ENCODE data around the gene EID3. TPM values are rescaled to one million over a fixed set of nuclear protein-coding genes. Genes with fewer than 3 reads are reported as not detected.

EID3 gene
- total and polyA plus RNA-seq, 9 of the 15 experiments (the other 6 are each of a cell fraction or from before 2014, with no cell fraction given) = 0.07 to 3.5 (median 0.42) TPM

DNA sequence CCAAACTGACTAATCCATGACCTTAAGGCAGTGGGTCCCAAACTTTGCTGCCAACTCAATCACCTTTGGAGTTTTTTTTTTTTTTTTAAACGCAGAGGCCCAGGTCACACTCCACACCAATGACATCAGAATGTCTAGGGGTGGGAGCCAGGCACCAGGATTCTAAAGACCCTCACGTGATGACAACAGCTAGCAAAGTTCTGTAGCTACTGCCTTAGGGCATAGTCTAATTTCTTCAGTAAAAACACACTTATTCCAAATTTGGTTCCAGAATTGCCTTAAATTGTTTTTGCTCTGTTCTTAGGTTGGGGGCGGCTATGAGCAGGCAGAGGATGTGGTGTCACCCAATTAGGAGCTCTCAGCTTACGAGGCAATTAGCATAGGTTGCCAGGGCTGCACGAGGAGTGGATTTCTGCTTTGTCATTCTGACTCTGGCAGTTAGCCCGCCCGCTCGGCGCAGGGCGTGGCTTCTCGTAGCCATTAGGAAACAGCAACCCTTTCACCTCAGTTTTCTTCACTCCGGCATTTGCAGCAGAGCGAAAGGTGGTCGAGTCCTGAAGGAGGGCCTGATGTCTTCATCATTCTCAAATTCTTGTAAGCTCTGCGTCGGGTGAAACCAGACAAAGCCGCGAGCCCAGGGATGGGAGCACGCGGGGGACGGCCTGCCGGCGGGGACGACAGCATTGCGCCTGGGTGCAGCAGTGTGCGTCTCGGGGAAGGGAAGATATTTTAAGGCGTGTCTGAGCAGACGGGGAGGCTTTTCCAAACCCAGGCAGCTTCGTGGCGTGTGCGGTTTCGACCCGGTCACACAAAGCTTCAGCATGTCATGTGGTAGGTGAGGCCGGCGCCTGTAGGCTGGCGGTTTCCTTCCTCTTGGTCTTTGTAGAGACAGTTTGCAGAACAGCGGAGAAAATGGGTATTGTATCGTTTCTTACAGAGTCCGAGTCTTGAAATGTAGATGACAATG lies 16.7 kb upstream of the EID3 start (continued):
- TF ChIP-seq, protein P1, sequence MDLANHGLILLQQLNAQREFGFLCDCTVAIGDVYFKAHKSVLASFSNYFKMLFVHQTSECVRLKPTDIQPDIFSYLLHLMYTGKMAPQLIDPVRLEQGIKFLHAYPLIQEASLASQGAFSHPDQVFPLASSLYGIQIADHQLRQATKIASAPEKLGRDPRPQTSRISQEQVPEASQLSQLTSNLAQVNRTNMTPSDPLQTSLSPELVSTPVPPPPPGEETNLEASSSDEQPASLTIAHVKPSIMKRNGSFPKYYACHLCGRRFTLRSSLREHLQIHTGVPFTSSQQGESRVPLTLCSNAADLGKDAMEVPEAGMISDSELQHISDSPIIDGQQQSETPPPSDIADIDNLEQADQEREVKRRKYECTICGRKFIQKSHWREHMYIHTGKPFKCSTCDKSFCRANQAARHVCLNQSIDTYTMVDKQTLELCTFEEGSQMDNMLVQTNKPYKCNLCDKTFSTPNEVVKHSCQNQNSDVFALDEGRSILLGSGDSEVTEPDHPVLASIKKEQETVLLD (IDR thresholded peaks at IDR 0.05) = no peak
- no peak for TF ChIP-seq KDM1A (IDR thresholded peaks at IDR 0.05)

GRCh38 chr12:104288635-104289274 lies 14.8 kb upstream of the EID3 start:
- peak overlapping the region; percentile 53 for H2AFZ ChIP-seq (ENCODE audit: low read depth, low read length)
- peaks cover 3% of the 10 kb centered on the region for H3K9me1 ChIP-seq (ENCODE audit: control insufficient read depth, insufficient read depth, low read length)
- peaks cover 15% of the 10 kb centered on the region for H4K20me1 ChIP-seq (replicated peaks; ENCODE audit: control insufficient read depth, insufficient read depth, low read length)
- H3K4me2 ChIP-seq (ENCODE audit: insufficient read depth, low read length) = peak overlapping the region; percentile 89
- peak overlapping the region; percentile 98 for H3K27ac ChIP-seq (ENCODE audit: extremely low read depth, low read depth, low read length)
- peaks cover 5 to 12% of the 10 kb centered on the region in 2 experiments; a peak in 4 of 5 replicates for H3K4me1 ChIP-seq (replicated peaks in 1 of 2; ENCODE audit: control insufficient read depth in 2 of 2, insufficient read depth in 2 of 2, low read length in 2 of 2)
- no TSS peak for BruUV-seq (replicated peaks)
- peak overlapping the region; percentile 88 to 99 for H3K9ac ChIP-seq (ENCODE audit: insufficient read depth in 1 of 2, low read depth in 2 of 2, low read length in 2 of 2)
- ATAC-seq = peak; percentile 83
- H3K27me3 ChIP-seq (ENCODE audit: control insufficient read depth in 2 of 2, insufficient read depth in 2 of 2, low read length in 2 of 2) = no peaks in the 10 kb centered on the region
- H3K36me3 ChIP-seq (ENCODE audit: control insufficient read depth, insufficient read depth, low read length) = peaks cover 45% of the 10 kb centered on the region
- CTCF ChIA-PET (ENCODE audit: low intra/inter-chr PET ratio) = interaction anchor here (1.1 kb wide), 1 partner anchor 73 kb away, joined by 3 read pairs; the partner anchor contains the start of gene TXNRD1
- POLR2A ChIA-PET = interaction anchor here (0.7 to 9.5 kb wide), 31 partner anchors 9 to 803 kb away, joined by 3 to 104 read pairs (median 5); partner anchors contain the start of genes EID3, NFYB and TXNRD1
- peak; percentile 84 to 96 (median 90) for DNase-seq (ENCODE audit: extremely low read depth in 1 of 4, low spot score in 3 of 4)
- intact Hi-C loops (cut with micrococcal nuclease) = loop anchor here (1.0 to 5.0 kb wide), 2 partner anchors 36 to 73 kb away; partner anchors contain the start of gene TXNRD1
- peaks cover 68% of the 10 kb centered on the region for H3K79me2 ChIP-seq (ENCODE audit: control insufficient read depth, insufficient read depth, low read length)
- H3K4me3 ChIP-seq = peak overlapping the region; percentile 56
- peak; percentile 85 for FAIRE-seq
- in situ Hi-C loops (cut with MboI) = no loop called here
- under 1% methylated on average over 41 of the region's 41 CpGs for WGBS (ENCODE audit: insufficient coverage, low coverage, missing lambda C conversion rate)
- H3K9me3 ChIP-seq (replicated peaks; ENCODE audit: control insufficient read depth, insufficient read depth, low read depth, low read length) = no peaks in the 10 kb centered on the region
- TF ChIP-seq ARID2 (IDR thresholded peaks at IDR 0.05) = no peak
- TF ChIP-seq XRCC5 (IDR thresholded peaks at IDR 0.05; ENCODE audit: low read depth, low read length) = no peak
- no peak for TF ChIP-seq KDM2B (CRISPR knock-in tag; IDR thresholded peaks at IDR 0.05)
- TF ChIP-seq RBM22 (IDR thresholded peaks at IDR 0.05; ENCODE audit: low read depth, low read length, poor library complexity, severe bottlenecking) = peak; percentile 87
- TF ChIP-seq ARNT (IDR thresholded peaks at IDR 0.05) = no peak
- TF ChIP-seq EP400 (IDR thresholded peaks at IDR 0.05) = peak; percentile 90
- no peak for TF ChIP-seq GABPB2 (CRISPR knock-in tag; conservative IDR thresholded peaks at IDR 0.05)
- no peak for TF ChIP-seq TARDBP (IDR thresholded peaks at IDR 0.05)
- TF ChIP-seq SRF (CRISPR knock-in tag; IDR thresholded peaks at IDR 0.05) = 0 out of 4 replicates have a peak, but pooled peaks of 1 of the 2 experiments have one; percentile 12
- TF ChIP-seq SUPT5H (IDR thresholded peaks at IDR 0.05) = peak; percentile 65
- no peak for TF ChIP-seq PURB (CRISPR knock-in tag; IDR thresholded peaks at IDR 0.05; ENCODE audit: low read depth)
- no peak for TF ChIP-seq CEBPZ (IDR thresholded peaks at IDR 0.05; ENCODE audit: borderline replicate concordance, low read depth, low read length)
